NCI-H2227 (cell line): ENCODE measurements around the gene RDH11.
"Not testable (repeated sequence)": the region's sequence is repeated elsewhere in the genome, so short reads cannot be mapped to it uniquely, and the experiment has no call there.

ENCODE experiments used
- DNase-seq: peaks from one replicate; lab custom pipeline; 2025; ENCODE audit not compliant: unreplicated experiment; lab: John Stamatoyannopoulos, UW

The RDH11 gene

GRCh38 chr14:67704484-67705089 is 9.0 kb upstream of the RDH11 start:
- DNase-seq, result peak; percentile 48

- no peak for DNase-seq
Observed at GRCh38 chr14:67703997-67704396, 8.4 kb upstream of the RDH11 start.

GRCh38 chr14:67701492-67701891 is 5.9 kb upstream of the RDH11 start, which contains the start of gene RDH12:
Gene RDH12 (plus strand): TSS chr14:67701886. CDS start chr14:67722643, 20,757 bp downstream.
- not testable (repeated sequence) for DNase-seq

GRCh38 chr14:67698179-67698578 is 2.6 kb upstream of the RDH11 start:
- no peak for DNase-seq

- DNase-seq, result no peak
Observed at GRCh38 chr14:67697006-67697405, 1.4 kb upstream of the RDH11 start.

- DNase-seq, result peak; percentile 79
Observed at GRCh38 chr14:67694791-67695393, 672 bp downstream of the RDH11 start.

- DNase-seq, result no peak
Observed at GRCh38 chr14:67690011-67690410, 5.6 kb downstream of the RDH11 start.

GRCh38 chr14:67683842-67684241 is 11.7 kb downstream of the RDH11 start:
- DNase-seq, result no peak

- no peak for DNase-seq
Observed at GRCh38 chr14:67680941-67681340, 14.6 kb downstream of the RDH11 start.

- DNase-seq, result no peak
Observed at GRCh38 chr14:67680121-67680602, 15.4 kb downstream of the RDH11 start.

- no peak for DNase-seq
Observed at GRCh38 chr14:67679006-67679405, 16.6 kb downstream of the RDH11 start.

GRCh38 chr14:67675219-67675582 is 20.4 kb downstream of the RDH11 start:
- no peak for DNase-seq

- DNase-seq, result peak; percentile 89
Observed at GRCh38 chr14:67674480-67675218, 20.9 kb downstream of the RDH11 start, which contains the start of gene VTI1B. Gene VTI1B (minus strand): TSS chr14:67674632. CDS start chr14:67674489, 143 bp downstream.

GRCh38 chr14:67674139-67674479 is 21.5 kb downstream of the RDH11 start:
- DNase-seq, result peak; percentile 84

GRCh38 chr14:67673451-67673850 is 22.1 kb downstream of the RDH11 start:
- no peak for DNase-seq

- no peak for DNase-seq
Observed at GRCh38 chr14:67668559-67668958, 27.0 kb downstream of the RDH11 start.

GRCh38 chr14:67666750-67667449 is 28.7 kb downstream of the RDH11 start:
- DNase-seq, result peak; percentile 40

- DNase-seq, result no peak
Observed at GRCh38 chr14:67665868-67666267, 29.7 kb downstream of the RDH11 start.

- no peak for DNase-seq
Observed at GRCh38 chr14:67663633-67664032, 31.9 kb downstream of the RDH11 start.

GRCh38 chr14:67653651-67654280 is 41.8 kb downstream of the RDH11 start:
- DNase-seq, result no peak

- DNase-seq, result no peak
Observed at GRCh38 chr14:67652189-67652588, 43.4 kb downstream of the RDH11 start.
